GM18499 (cell line): ENCODE results near the gene ZNF485.
A peak's percentile ranks its signal among the peaks of the same experiment; 100 is the strongest.
"Not testable (repeated sequence)": the region's sequence is repeated elsewhere in the genome, so short reads cannot be mapped to it uniquely, and the experiment has no call there.

Experiments used
- ATAC-seq: cut with Tn5 transposase; IDR thresholded peaks from one replicate; pipeline ENCODE4 v1.9.1; 2021; ENCODE audit warnings: moderate number of reproducible peaks; ENCODE audit not compliant: insufficient read depth, unreplicated experiment

ZNF485 gene

GRCh38 chr10:43606323-43607198, at the start of gene ZNF485:
Gene ZNF485, plus strand, starts transcription at chr10:43606438. Its CDS starts 613 bp downstream, at chr10:43607051.
- ATAC-seq = peak; percentile 87

- no peak for ATAC-seq
Measured at GRCh38 chr10:43557214-43557613, 49.0 kb upstream of the ZNF485 start.

- no peak for ATAC-seq
Measured at GRCh38 chr10:43569681-43570080, 36.6 kb upstream of the ZNF485 start.

- no peak for ATAC-seq
Measured at GRCh38 chr10:43570971-43571370, 35.3 kb upstream of the ZNF485 start.

- ATAC-seq = no peak
Measured at GRCh38 chr10:43573250-43574000, 32.8 kb upstream of the ZNF485 start.

GRCh38 chr10:43574001-43574892, 32.0 kb upstream of the ZNF485 start, which contains the start of gene ZNF239:
Gene ZNF239, minus strand, starts transcription at chr10:43574616. Its CDS starts 16,537 bp downstream, at chr10:43558079.
- peak; percentile 82 for ATAC-seq

GRCh38 chr10:43574906-43575305, 31.3 kb upstream of the ZNF485 start:
- ATAC-seq = no peak

GRCh38 chr10:43576062-43576461, 30.2 kb upstream of the ZNF485 start:
- ATAC-seq = no peak

- no peak for ATAC-seq
Measured at GRCh38 chr10:43576580-43576979, 29.7 kb upstream of the ZNF485 start.

GRCh38 chr10:43584051-43584450, 22.2 kb upstream of the ZNF485 start:
- no peak for ATAC-seq

- no peak for ATAC-seq
Measured at GRCh38 chr10:43585046-43585445, 21.2 kb upstream of the ZNF485 start.

GRCh38 chr10:43585981-43586729, 20.1 kb upstream of the ZNF485 start:
- ATAC-seq = no peak

- not testable (repeated sequence) for ATAC-seq
Measured at GRCh38 chr10:43586730-43587115, 19.5 kb upstream of the ZNF485 start.

GRCh38 chr10:43591303-43591904, 14.8 kb upstream of the ZNF485 start:
- no peak for ATAC-seq

- peak; percentile 95 for ATAC-seq
Measured at GRCh38 chr10:43594944-43595589, 11.2 kb upstream of the ZNF485 start.

GRCh38 chr10:43595739-43596298, 10.4 kb upstream of the ZNF485 start:
- ATAC-seq = peak; percentile 48

GRCh38 chr10:43596546-43596945, 9.7 kb upstream of the ZNF485 start:
- ATAC-seq = no peak

- ATAC-seq = no peak
Measured at GRCh38 chr10:43598446-43598845, 7.8 kb upstream of the ZNF485 start.
